ENCODE data around the gene PNKP.

Gene PNKP

DNA sequence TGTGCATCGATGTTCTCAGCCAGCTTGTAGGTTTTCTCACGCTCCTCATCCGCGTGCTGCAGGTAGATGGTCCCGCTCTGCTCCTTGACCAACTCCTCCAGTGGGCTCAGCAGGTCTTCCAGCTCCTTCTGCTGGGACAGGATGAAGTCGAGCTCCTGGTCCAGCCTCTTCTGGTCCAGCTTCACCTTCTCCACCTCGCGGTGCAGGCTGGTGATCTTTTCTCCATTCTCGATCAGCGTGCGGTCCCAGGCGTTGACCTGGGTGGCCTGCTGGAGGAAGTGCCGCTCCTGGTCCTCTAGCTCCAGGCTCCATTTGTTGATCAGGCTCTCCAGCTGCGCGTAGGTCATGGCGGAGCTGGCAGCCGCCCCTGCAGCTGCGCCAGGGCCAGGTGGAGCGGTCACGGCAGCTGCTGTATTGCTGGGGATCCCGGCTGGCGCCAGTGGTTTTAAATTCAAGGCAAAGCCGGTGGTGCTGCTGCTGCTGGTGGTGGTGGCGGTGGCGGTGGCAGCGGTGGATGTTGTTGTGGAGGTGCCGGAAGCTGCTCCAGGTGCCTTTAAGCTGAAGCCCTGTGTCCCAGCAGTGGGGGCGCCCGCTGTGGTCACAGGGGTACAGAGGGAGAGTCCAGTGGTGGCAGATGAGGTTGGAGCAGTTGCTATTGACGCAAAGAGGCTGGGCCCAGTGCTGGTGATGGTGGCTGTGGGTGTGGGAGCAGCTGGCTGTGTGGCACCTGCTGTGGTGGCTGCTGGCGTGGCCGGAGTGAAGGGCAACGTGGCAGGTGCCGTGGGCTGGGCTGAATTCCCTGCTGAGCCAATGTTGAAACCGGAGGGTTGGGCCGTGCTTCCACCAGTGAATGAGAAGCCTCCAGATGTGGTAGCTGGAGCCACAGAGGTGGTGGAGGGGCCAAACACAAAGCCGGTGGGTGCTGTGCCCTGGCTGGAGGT, 41.4 kb upstream of the PNKP start:
- DNase-seq (ENCODE audit: low read depth in 2 of 2), result no peak
- TF ChIP-seq, protein P1, sequence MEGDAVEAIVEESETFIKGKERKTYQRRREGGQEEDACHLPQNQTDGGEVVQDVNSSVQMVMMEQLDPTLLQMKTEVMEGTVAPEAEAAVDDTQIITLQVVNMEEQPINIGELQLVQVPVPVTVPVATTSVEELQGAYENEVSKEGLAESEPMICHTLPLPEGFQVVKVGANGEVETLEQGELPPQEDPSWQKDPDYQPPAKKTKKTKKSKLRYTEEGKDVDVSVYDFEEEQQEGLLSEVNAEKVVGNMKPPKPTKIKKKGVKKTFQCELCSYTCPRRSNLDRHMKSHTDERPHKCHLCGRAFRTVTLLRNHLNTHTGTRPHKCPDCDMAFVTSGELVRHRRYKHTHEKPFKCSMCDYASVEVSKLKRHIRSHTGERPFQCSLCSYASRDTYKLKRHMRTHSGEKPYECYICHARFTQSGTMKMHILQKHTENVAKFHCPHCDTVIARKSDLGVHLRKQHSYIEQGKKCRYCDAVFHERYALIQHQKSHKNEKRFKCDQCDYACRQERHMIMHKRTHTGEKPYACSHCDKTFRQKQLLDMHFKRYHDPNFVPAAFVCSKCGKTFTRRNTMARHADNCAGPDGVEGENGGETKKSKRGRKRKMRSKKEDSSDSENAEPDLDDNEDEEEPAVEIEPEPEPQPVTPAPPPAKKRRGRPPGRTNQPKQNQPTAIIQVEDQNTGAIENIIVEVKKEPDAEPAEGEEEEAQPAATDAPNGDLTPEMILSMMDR (IDR thresholded peaks at IDR 0.05; ENCODE audit: low read depth, low read length), result no peak
- H3K4me3 ChIP-seq (replicated peaks in 1 of 2; ENCODE audit: low read depth in 2 of 2, low read length in 2 of 2), result no peak overlapping the region

DNA sequence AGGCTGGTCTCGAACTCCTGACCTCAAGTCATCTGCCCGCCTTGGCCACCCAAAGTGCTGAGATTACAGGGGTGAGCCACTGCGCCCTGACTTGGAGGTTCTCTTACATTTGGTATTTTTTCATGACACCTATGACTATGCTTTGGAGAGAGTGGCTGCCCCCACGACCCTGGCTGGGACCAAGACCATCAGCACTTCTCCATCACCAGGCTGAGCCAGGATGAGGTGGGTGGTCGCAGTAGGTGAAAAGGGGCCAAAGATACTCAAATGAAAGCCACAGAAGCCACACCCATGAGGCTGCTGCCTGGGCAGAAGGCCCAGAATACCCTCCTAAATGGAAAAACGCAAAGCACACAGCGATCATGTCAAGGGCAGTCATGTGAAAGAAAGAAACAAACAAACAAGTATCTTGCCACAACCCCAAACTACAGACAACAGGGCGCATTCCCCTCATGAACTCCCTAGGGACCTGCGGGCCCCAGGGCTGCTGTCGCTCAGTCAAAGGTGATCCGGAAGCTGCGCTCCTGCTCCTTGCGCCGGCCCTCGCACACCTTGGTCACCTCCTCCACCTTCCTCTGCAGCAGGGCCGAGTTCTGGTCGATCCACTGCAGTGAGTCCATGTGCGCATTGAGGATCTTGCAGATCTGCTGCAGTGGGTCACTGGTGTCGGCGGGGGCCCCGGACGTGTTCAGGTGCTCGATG, 40.5 kb upstream of the PNKP start:
- TF ChIP-seq, protein P1 (IDR thresholded peaks at IDR 0.05; ENCODE audit: low read depth, low read length), result no peak
- H3K4me3 ChIP-seq (replicated peaks in 1 of 2; ENCODE audit: low read depth in 2 of 2, low read length in 2 of 2), result no peak overlapping the region
- DNase-seq (ENCODE audit: low read depth in 2 of 2), result no peak

DNA sequence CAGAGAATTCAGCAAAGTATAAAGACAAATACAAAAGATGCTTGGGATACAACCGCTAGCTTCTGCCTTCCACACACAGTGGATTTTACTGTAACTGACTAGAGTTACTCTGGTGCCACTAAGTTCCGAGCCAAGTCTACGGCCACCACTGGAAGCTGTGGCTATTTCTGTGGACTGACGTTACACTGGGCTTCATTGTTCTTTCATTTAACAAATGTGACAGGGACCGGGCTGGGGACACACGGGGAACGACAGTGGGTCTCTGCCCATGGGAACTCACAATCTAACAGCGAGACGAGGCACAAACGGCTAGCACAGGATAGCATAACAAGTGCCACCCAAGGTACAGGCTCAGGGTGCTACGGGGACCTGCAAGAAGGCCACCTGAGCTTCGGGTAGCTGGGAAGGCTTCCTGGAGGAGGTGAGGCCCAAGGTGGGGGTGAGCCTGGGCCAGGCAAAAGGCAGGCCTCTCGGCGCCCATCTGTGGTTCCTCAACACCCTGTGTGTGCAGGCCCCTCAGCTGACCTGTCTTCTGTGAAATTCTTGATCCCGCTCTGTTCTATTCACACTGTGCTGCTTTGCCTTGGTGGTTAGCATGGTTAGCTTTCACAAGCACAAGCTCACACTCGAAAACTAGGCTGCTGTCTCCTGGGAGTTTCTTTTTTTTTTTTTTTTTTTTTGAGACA, 39.6 kb upstream of the PNKP start:
- H3K4me3 ChIP-seq (replicated peaks in 1 of 2; ENCODE audit: low read depth in 2 of 2, low read length in 2 of 2), result no peak overlapping the region
- TF ChIP-seq, protein P1 (IDR thresholded peaks at IDR 0.05; ENCODE audit: low read depth, low read length), result no peak
- no peak for DNase-seq (ENCODE audit: low read depth in 2 of 2)

DNA sequence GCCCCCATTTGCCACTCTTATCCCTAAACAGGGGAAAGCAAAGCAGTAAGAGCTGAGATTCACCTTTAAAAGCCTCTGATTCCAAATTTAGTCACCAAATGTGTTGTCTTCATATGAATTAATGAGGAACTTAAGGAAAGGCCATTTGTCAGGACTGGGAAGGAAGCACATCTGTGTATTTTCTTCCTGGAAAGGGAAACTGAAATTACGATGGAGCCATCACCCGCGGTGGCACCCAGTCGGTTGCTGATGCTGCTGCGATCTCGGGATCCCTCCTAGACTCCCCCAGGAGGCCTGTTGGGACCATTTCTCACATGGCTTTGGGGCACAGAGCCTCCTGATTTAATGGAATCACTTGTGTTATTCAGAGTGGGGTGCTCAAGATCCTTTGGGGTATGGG, 36.8 kb upstream of the PNKP start:
- DNase-seq (ENCODE audit: low read depth in 2 of 2), result no peak
- no peak overlapping the region for H3K4me3 ChIP-seq (replicated peaks in 1 of 2; ENCODE audit: low read depth in 2 of 2, low read length in 2 of 2)
- TF ChIP-seq, protein P1 (IDR thresholded peaks at IDR 0.05; ENCODE audit: low read depth, low read length), result no peak

DNA sequence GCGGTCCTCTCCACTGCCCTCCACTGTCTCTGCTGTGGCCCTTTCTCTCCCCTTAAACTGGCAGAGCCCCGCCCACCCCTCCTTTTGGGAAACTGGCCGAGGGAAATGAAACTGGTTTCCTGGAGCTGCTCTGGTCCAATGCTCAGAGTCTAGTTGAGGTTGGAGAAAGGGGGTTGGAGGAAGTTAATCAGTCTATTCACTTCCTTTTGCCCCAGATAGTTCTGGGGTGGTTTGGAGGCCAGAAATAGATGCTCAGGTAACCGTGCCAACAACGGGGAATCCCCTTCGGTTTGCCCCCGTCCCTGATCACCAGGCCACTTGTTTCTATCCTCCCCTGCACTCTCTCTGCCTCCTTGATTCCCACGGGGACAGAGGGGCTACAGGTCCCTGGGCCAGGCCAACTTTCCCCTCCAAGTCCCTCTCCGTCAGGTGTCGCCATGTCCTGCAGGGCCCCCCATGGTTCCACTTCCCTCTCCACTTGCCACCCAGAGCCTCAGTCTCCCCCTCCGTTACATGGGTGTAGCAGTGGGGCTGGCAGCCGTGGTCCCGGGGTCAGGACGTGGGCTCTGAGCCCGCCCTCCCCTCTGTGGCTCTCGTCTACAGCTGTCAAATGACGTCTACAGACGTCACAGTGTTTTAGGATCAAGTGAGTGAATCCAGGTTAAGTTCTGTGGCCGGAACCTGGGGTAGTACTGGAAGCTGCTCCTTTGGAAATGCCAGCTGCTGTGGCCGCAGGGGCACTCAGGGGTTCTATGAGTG, 29.7 kb upstream of the PNKP start, which contains the start of gene IL4I1:
TSS of gene IL4I1 (minus strand) at position 25 of the 759 bp plus-strand sequence. CDS start 727 bp downstream, outside the sequence.
- TF ChIP-seq, protein P1 (IDR thresholded peaks at IDR 0.05; ENCODE audit: low read depth, low read length), result no peak
- DNase-seq (ENCODE audit: low read depth in 2 of 2), result peak; percentile 18 to 40
- H3K4me3 ChIP-seq (replicated peaks in 1 of 2; ENCODE audit: low read depth in 2 of 2, low read length in 2 of 2), result no peak within 1 kb of the TSS

Data from cardiac fibroblast (primary cell).